Erythroblast (primary cell): Measurements from ENCODE around the gene CIT.

Experiments used
- GATA1 ChIP-seq: IDR thresholded peaks from 2 replicates; pipeline ENCODE4 v1.6.1; 2011; ENCODE audit warnings: low read depth, mild to moderate bottlenecking, control low read depth, low read length, moderate library complexity
- POLR2A ChIP-seq: IDR thresholded peaks from 2 replicates; pipeline ENCODE4 v1.6.1; 2011; ENCODE audit warnings: mild to moderate bottlenecking, low read length

DNA sequence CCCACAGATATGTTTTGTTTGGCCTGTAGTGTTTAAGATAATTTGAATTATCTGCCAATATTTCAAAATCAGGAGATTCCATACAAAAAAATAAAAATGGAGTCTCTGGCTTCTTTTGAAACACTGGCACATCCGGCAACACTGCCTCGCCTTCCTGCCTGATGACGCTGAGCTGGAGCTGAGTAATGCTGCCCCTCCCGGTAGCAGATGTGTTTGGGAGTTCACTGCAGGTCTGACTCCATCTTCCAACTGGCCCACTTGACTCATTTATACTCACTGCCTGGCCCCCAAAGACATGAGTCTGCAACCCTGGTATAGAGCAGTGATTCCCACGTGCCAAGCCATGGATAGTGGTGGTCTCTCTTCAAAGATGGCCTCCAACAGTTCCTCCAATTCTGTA, 7.4 kb downstream of the CIT start:
- TF ChIP-seq POLR2A (no peak), GATA1 (no peak)
